Esophagus squamous epithelium (tissue), 5 donors: ENCODE measurements around the gene PDGFC. TPM values are rescaled to one million over a fixed set of nuclear protein-coding genes. Genes with fewer than 3 reads are reported as not detected.

Experiments
- DNase-seq: peaks from one replicate; lab custom pipeline; 2025; lab: John Stamatoyannopoulos, UW
- H3K27ac ChIP-seq, 4 donors: fragments of 200-600 bp; sonication (generic); one replicate each; pipeline ENCODE4 v1.5.1; 2016 to 2019; ENCODE audit warnings: mild to moderate bottlenecking in 1 of 4
- H3K27me3 ChIP-seq, 4 donors: fragments of 200-600 bp; sonication (generic); 1 replicate in 3 of 4; 2 replicates in 1 of 4; pipeline versions ENCODE4 v1.5.1 to v1.6.0; 2017 to 2021; ENCODE audit warnings: antibody characterized with exemption in 1 of 4
- H3K36me3 ChIP-seq, 3 donors: fragments of 200-600 bp; sonication (generic); one replicate each; pipeline ENCODE4 v1.5.1; 2016 to 2019
- H3K4me1 ChIP-seq, 3 donors: fragments of 200-600 bp; sonication (generic); one replicate each; pipeline ENCODE4 v1.5.1; 2017 to 2019
- H3K4me3 ChIP-seq, 4 donors: fragments of 200-600 bp; sonication (generic); 1 replicate in 3 of 4; 2 replicates in 1 of 4; pipeline ENCODE4 v1.5.1; 2016 to 2019; ENCODE audit warnings: mild to moderate bottlenecking in 2 of 4, moderate library complexity in 1 of 4
- H3K9me3 ChIP-seq, 3 donors: fragments of 200-600 bp; sonication (generic); one replicate each; pipeline ENCODE4 v1.5.1; 2016 to 2019
- CTCF ChIP-seq, 6 experiments: fragments of 450-650 bp in 4 of 6; fragments of 200-600 bp in 2 of 6; sonication (generic) in 2 of 6; IDR thresholded peaks; one replicate each; pipeline ENCODE4 v1.5.1; 2016 to 2019; ENCODE audit warnings: antibody characterized with exemption in 6 of 6, mild to moderate bottlenecking in 4 of 6, moderate library complexity in 4 of 6
- POLR2A ChIP-seq, 4 donors: fragments of 450-650 bp; IDR thresholded peaks; one replicate each; pipeline ENCODE4 v1.6.1; 2017; ENCODE audit warnings: antibody characterized with exemption in 4 of 4, mild to moderate bottlenecking in 4 of 4, moderate library complexity in 3 of 4
- WGBS, 2 donors: methylation state at CpG; one replicate each; pipeline ENCODE4 v1.1.5; 2018; 5-methylcytosine and 5-hydroxymethylcytosine counted together
- intact Hi-C: fragments of 100-400 bp; cut with DNase I; formaldehyde crosslinking; loops from one replicate; pipeline ENCODE4 v1.15.0; 2022
- total RNA-seq, 4 donors: library from RNA; depleted of rRNA; stranded (reverse); fragments of >200 nt; gene quantifications; one replicate each; pipeline ENCODE4 v1.1.0, GENCODE V29; 2016
- donor health status: DM: yes; HTN: yes; CAD: no.

PDGFC gene
- total RNA-seq, 4 donors from 2014 or later: 2.9 to 22.1 (median 7.7) TPM

GRCh38 chr4:156774422-156774821 is 197.2 kb downstream of the PDGFC start:
- intact Hi-C loops: no loop called here
- no peak for TF ChIP-seq POLR2A (IDR thresholded peaks at IDR 0.05)
- TF ChIP-seq CTCF (IDR thresholded peaks at IDR 0.05): no peak
- Histone ChIP-seq H3K4me3 (no peak overlapping the region), H3K36me3 (no peaks in the 10 kb centered on the region), H3K9me3 (no peaks in the 10 kb centered on the region), H3K27ac (peak overlapping the region in 1 of 4 donors; percentile 29), H3K27me3 (no peaks in the 10 kb centered on the region), H3K4me1 (peaks cover 0 to 61% (median 23%) of the 10 kb centered on the region in 3 donors)
- 19 to 26% methylated on average over 4 of the region's 4 CpGs for WGBS, 2 donors
- no peak for DNase-seq

GRCh38 chr4:156773648-156774357 is 197.8 kb downstream of the PDGFC start:
- 72 to 83% methylated on average over 4 of the region's 4 CpGs for WGBS, 2 donors

GRCh38 chr4:156771171-156771837 is 200.3 kb downstream of the PDGFC start:
- DNase-seq: no peak
- Histone ChIP-seq H3K9me3 (no peaks in the 10 kb centered on the region), H3K36me3 (no peaks in the 10 kb centered on the region), H3K4me3 (peak overlapping the region in 3 of 4 donors; percentile 10 to 39 (median 15)), H3K27me3 (no peaks in the 10 kb centered on the region), H3K4me1 (peaks cover 0 to 43% (median 13%) of the 10 kb centered on the region in 3 donors), H3K27ac (peak overlapping the region; percentile 57 to 68 (median 60))
- 12 to 18% methylated on average over 6 of the region's 6 CpGs for WGBS, 2 donors
- TF ChIP-seq CTCF (IDR thresholded peaks at IDR 0.05) (no peak), POLR2A (IDR thresholded peaks at IDR 0.05) (no peak)
- intact Hi-C loops: no loop called here

More at GRCh38 chr4:156773648-156774357, 197.8 kb downstream of the PDGFC start:
- Histone ChIP-seq H3K4me1 (peaks cover 0 to 55% (median 20%) of the 10 kb centered on the region in 3 donors), H3K27ac (peak overlapping the region in 1 of 4 donors; percentile 29), H3K27me3 (no peaks in the 10 kb centered on the region), H3K4me3 (no peak overlapping the region), H3K9me3 (no peaks in the 10 kb centered on the region), H3K36me3 (no peaks in the 10 kb centered on the region)
- TF ChIP-seq POLR2A (IDR thresholded peaks at IDR 0.05) (no peak), CTCF (IDR thresholded peaks at IDR 0.05) (no peak)
- intact Hi-C loops: no loop called here
- no peak for DNase-seq

- intact Hi-C loops: no loop called here
- 27 to 45% methylated on average over 2 of the region's 2 CpGs for WGBS, 2 donors
- Histone ChIP-seq H3K36me3 (no peaks in the 10 kb centered on the region), H3K4me3 (no peak overlapping the region), H3K9me3 (no peaks in the 10 kb centered on the region), H3K27me3 (no peaks in the 10 kb centered on the region), H3K27ac (peak overlapping the region in 1 of 4 donors; percentile 19), H3K4me1 (peaks cover 0 to 43% (median 13%) of the 10 kb centered on the region in 3 donors)
- DNase-seq: no peak
- TF ChIP-seq CTCF (IDR thresholded peaks at IDR 0.05) (no peak), POLR2A (IDR thresholded peaks at IDR 0.05) (no peak)
Measured at GRCh38 chr4:156770140-156770539, 201.5 kb downstream of the PDGFC start.

GRCh38 chr4:156767911-156768415 is 203.6 kb downstream of the PDGFC start:
- H3K9me3 ChIP-seq: no peaks in the 10 kb centered on the region
- no peak for DNase-seq
- intact Hi-C loops: no loop called here
- no peak overlapping the region for H3K4me3 ChIP-seq
- H3K4me1 ChIP-seq: peaks cover 0 to 28% (median 10%) of the 10 kb centered on the region in 3 donors
- H3K36me3 ChIP-seq: no peaks in the 10 kb centered on the region
- H3K27ac ChIP-seq: no peak overlapping the region
- H3K27me3 ChIP-seq: no peaks in the 10 kb centered on the region
- TF ChIP-seq POLR2A (IDR thresholded peaks at IDR 0.05): no peak
- TF ChIP-seq CTCF (IDR thresholded peaks at IDR 0.05): no peak
- WGBS, 2 donors: 75 to 77% methylated on average over 5 of the region's 5 CpGs
